Stimulated activated CD8-positive, alpha-beta memory T cell treated with anti-CD3 and anti-CD28 coated beads, Interleukin-7, amount 100 ng/mL, for 48 hours (primary cell): Measurements from ENCODE around the gene HOXA1.

Source experiments
- DNase-seq, 2 donors: peaks; one replicate each; pipeline ENCODE4 v3.0.0-alpha.2; 2020; ENCODE audit warnings: low read depth in 1 of 2; ENCODE audit errors: extremely low read depth in 1 of 2

Gene HOXA1

DNA sequence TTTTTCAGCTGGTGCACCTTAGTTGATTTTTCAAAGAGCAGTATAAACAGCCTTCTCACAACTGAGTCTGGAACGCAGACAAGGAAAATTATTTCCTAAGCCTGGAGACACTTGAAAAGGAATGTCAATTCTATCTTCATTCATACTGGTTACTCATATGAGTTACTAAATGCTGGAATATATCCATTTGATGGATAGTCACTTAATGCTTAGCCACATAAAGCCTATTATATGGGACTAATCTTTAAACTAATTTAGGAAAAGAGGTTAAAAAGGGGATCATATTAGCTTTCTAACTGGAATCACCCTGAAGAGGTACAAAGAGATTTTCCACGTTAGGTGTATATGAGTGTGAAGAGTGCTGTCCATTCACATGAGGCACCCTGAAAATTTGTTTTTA, 36.4 kb upstream of the HOXA1 start:
- no peak for DNase-seq

DNA sequence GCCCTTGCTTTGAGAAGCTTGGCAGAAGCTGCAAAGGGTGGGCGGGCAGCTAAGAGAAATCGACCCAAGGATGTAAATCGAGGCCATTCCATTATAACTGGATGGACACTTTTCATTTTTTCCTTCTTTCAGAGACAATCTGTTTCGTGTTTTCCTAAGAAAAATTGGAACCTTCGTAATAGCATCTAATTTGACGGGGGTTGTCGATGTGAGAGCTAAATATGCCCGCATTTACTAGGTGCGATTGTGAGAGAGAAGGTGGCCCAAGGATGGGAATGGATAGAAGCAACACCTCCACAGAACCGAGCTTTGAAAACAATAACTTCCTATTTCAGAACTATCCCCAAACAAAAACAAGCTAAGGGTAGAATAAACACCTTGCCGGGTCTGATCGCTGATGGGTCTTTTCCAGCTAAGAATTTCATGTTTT, 35.6 kb upstream of the HOXA1 start:
- DNase-seq: no peak

DNA sequence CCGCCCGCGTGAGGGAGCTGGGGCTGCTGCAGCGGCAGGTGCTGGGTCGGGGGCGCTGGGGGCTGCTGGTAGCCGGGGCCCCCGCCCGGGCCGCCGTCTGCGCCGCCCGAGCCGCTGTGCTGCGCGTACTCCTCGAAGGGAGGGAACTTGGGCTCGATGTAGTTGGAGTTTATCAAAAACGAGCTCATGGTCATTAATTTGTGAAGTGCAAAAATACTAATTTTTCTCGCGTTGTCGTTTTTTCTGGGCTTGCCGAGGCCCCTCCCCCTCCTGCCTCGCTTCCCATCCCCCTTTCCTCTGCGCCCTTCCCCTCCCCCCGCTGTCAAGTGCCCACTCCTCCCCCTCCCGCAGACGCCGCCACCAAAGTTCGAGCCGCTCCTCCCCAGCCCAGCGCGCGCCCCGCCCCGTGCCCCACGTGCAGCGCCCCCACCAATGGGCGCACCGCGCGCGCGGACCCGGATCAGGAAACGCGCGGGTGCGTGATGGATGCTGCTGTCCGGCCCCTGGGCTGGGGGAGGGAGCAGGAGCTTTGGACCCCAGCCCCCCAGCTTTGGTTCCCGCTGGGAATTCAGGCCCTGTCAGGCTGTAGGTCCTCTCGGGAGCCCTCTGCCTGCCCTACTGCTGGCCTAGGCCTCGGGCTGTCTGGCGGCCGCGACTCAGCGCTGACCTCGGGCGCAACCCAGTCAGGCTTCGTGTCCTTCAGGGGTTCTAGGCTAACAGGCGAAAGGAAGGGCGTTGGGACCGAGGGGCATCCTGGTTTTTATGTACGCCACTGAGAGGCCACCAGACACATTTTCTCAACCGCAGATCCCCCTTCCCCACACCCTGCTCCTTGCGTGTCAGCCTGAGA, 35.0 kb upstream of the HOXA1 start, which contains the start of gene HOXA4:
TSS of gene HOXA4 (minus strand) at position 218 of the 850 bp plus-strand sequence. CDS start at position 194, 24 bp downstream.
- DNase-seq: peak; percentile 40 to 48

DNA sequence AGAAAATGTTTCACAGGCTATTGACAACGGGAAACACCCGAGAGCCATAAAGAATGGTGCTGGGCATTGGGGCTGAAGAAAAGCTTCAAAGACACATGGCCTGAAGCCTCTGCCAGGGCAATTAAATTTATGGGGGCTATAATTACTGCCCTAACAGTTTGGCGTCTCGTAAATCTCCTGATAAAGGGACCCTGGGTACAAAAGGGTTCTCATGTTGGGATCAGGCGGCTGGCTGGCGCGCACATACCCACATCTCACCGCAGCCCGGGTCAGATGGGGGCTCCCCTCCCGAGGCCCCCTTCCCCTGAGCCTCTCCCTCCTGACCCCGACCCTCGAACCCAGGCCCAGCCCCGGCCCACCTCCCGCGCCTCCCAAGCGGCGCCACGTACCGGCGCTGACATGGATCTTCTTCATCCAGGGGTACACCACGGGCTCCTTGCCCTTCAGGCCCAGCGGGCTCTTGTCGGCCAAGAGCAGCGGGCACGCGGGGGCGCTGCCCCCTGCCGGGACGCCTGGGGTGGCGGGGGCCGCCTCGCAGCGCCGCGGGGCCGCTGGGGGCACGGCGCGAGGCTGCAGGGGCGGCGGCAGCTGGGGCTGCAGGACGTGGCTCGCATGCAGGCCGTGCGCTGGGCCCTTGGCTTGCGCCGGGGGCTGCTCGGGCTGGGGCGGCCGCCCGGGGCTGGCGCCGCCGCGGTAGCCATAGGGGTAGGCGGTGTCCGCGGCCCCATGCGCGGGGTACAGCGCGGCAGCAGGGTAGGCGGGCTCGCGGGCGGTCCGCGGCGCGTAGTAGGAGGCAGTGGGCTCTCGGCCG, 34.1 kb upstream of the HOXA1 start:
- no peak for DNase-seq

GRCh38 chr7:27128776-27129728, 33.3 kb upstream of the HOXA1 start:
- no peak for DNase-seq

DNA sequence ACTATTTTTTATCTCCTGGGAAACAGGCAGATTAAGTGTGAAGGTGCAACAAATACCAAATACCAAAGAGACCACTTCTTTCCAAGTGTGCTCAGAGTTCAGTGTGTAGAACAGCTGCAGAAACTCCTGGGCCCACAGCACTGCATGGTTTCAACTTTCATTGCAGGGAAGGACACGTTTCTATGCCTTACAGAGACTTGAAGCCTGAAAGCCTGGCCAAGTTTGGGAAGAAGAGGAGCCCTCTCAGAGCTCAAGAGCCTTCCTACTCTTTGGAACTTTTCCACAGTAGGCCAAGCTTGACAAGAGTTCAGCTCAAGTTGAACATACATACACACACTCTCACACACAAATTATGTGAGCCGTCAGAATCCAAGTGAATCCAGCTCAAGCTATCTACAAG, 32.2 kb upstream of the HOXA1 start:
- DNase-seq: no peak

GRCh38 chr7:27126596-27127327, 31.0 kb upstream of the HOXA1 start:
- no peak for DNase-seq

DNA sequence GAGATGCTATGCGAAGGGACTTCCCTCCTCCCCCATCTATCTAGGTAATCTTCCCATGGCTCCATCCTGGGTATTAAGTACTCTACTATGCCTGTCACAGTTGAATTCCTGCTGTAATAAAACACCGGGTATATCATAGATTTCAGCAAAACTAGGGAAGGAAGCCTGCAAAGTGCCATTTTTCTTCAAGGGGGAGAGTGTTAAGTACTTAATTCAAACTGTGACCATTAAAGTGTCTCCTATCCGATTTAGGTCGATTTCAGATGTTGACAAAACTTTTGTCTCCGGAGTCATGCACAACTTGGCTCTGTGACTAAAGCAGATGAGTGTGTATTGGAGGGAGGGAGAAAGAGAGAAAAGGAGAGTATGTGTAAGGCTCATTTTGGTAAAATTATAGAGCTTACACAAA, 30.2 kb upstream of the HOXA1 start:
- no peak for DNase-seq

DNA sequence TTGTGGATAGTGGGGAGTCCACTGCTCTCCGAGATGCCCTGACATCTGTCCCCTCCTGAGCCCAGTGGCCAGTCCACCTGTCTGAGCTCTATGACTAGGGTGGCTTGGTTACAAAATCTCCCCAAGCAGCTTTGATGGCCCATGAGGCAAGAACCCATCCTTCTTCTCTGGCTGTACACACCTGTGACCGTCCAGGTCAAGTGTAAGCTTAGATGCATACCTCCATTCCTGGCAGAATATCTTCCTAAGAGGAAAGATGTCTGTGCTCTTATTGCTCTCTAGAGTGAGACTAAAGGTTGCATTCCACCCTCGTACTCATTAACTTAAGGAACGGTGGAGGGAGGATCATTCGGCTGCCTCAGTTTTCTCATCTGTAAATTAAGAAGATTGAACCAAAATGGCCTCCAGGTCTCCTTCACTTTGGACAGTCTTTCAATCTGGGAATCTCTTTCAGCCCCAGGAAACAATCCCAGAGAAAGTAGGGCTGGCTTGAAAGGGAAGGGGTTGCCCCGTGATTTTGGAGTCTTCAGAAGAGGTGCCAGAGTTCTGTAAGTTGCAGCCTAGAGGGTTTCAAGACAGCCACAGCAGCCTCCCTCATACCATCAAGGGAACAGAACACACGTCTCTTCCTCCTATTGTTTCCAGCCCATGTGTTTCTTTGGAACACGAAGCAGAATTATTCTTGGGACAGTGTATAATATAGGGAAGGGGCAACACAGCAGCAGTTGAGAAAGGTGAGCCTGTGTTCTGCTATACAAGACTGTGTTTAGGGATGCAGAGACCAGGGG, 29.3 kb upstream of the HOXA1 start:
- no peak for DNase-seq

DNA sequence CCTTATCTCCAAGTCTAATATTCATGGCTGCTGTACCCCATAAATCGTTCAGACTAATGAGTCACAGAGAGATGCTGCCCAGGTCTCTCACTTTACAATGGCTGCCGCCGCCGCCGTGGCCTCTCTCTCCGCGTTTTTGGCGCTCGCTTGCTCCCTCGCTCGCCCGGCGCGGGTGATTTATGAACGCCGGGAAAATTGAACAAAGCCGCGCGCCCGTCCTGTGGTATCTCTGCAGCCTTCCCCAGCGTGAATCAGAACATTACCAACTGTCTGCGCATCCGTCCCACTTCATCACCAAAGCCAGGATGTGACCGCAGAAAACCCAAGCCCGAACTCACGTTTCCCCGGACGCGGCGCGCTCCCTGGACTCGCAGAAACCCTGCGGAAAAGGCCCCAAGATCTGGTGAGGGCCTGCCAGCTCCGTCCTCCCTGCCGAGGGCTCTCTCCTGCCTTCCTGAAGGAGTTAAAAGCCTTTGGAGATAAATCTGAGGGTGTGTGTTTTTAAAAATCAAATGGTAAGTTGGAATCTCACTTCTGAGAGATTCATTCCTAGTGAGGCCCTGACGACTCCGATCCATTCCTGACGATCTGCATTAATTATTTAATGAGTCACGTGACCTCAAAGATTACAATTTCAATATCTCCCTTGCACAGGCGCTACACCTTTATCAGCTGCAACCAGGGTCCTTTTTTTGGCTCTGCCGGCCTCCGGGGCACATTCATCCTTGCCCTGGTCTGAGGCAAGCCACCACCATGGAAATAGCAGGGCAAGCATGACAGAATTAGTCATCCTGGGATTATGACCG, 28.5 kb upstream of the HOXA1 start:
- DNase-seq: no peak

DNA sequence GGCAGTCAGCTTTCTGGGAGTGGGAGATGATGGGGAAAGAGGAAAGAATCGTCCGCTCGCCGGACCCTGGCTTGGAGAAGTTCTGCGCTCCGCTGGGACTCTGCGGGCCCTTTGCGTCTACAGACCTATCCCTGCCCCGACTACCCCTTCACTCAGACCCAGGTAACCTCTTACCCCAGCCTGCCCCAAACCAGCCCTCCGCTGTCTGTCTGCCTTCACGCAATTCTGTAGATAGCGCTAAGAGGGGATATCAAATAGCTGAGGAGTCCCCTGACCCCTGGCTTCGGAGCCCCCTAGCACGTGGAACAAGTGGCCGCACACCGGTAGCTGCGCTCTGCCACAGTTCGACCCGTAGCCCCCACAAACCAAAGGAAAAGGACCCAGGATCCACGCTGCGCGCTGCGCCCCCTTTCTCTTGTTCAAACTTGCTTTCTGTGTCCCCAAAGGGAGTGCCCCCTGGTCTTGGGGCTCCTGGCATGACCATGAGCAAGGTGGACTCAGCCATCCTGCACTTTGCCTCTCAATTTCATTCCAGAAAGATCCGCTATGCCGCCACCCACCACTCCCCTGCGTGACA, 27.8 kb upstream of the HOXA1 start:
- no peak for DNase-seq

GRCh38 chr7:27123007-27123476, 27.2 kb upstream of the HOXA1 start:
- DNase-seq: no peak

DNA sequence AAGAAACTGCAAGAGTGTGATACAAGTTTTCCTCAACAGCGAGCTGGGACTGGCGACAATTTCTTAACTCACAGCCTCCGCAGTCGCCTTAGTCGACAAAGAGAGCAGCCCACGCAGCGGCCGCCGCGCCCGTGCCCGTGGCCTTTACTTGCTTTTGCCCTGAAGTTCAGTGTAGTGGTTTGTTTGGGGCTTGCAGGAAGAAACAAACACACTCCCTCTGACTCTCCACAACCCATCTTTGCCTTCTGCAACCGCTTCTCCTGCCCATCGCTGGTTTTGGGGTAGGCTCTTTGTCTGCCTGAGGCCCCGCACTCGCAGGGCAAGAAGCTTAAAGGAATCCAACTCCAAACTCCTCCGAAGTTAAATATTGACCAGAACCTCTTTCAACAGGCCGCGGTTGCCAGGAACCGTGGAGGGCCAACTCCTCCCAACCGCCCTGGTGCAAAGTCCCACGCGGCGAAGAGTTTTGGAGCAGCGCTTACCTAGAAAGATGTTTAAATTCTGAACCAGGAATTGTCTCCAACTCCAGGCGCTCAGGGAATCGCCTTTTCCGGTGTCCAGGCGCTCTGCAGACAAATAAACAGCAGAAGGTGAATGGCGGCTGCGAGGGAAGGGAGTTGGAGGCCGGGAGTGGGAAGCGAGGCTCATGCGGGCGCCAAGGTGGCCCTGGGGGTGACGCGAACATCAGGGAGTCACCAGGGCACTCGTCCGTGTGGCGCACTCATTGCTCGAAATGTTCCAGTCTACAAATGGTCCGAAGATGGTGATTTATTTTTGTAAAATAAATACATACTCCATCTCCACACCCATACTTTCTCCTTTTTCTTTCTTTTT, 26.5 kb upstream of the HOXA1 start:
- DNase-seq: no peak

- DNase-seq: no peak
These were observed 25.9 kb upstream of the HOXA1 start for GRCh38 chr7:27121684-27122076.

DNA sequence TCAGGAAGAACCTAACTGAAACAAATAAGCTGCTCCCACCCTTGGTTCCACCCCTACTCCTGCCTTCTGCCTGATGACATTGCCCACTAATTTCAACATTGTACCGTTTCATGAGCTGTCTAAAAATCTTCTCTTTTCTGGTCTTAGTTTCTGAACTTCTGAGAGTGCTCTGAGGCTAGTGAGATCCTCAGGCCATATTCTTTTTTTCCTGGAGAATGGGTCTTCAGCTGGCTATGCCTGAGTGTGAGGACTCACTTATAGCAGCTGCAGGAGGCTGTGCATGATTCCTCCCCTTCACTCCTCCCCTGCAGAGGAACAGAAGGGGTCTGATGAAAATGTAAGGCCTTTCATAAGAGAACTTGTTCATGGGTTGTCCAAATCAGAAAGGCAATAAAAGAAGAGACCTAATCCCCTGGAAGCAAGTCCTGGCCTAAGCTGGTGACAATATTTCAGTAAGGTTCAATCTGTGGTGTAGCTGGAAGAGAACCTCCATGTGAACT, 23.7 kb upstream of the HOXA1 start:
- no peak for DNase-seq

DNA sequence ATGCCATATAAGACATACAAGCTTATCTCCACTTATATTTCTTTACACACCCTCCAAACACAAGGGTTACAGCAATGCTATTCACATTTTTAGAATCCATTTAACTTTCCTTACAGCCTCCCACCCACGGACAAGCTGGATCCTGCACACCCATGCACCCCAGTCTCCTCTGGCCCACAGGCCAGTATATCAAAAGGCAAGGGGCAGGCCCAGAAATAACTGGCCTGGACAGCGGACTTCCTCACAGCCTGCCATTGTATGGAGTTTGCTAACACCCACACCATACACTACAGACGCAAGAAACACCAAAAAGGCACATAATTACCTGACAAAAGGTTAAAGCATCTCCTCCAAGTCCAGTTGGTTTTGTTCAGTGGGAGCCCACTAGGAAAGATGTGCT, 22.8 kb upstream of the HOXA1 start:
- no peak for DNase-seq

DNA sequence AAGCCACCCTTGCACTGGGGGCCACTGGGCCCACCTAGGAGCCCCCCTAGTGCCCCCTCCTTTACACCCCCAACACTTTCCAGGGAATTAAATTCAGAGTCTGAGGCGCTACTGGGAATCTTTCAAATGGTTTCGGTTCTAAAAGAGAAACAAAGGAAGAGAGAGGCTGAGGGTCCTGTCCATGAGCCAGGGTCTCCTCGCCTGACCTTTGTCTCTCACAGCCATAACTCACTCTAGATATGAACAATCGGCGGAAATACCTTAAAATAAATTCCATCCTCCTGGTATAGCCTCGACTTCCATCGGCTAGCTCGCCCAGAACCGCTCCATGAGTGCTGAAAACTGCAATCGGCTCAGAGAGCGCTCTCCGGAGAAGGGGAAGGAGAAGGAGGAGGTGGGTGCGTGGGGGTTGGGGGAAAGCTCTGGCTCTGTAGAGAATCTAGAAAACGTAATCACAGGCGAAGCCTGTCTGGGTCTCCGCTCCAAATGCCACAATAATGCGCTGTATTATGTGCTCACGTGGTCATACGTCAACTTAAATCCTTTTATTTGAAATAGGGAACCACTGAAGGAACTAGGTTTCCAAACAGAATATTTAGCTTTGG, 22.2 kb upstream of the HOXA1 start:
- DNase-seq: no peak
